H1 (cell line): Measurements from ENCODE around the gene PRMT5.

Source experiments
- BRCA1 ChIP-seq: IDR thresholded peaks from 2 replicates; pipeline ENCODE4 v1.6.1; 2012; ENCODE audit warnings: low read depth, low read length, improper control_type of control experiment
- CEBPB ChIP-seq: IDR thresholded peaks from 2 replicates; pipeline ENCODE4 v1.6.1; 2012; ENCODE audit warnings: low read depth, low read length
- CHD7 ChIP-seq: fragments of 300-600 bp; sonication (generic); IDR thresholded peaks from 2 replicates; pipeline ENCODE4 v1.7.1; 2012; ENCODE audit warnings: low read length, moderate library complexity, mild to moderate bottlenecking, inconsistent platforms; ENCODE audit not compliant: insufficient replicate concordance
- CTCF ChIP-seq, 3 experiments: IDR thresholded peaks; 1 replicate in 2 of 3; 2 replicates in 1 of 3; pipeline versions ENCODE4 v1.5.1 to v1.6.1; 2011; ENCODE audit warnings: low read length in 3 of 3, mild to moderate bottlenecking in 3 of 3, inconsistent platforms in 2 of 3, low read depth in 1 of 3, moderate library complexity in 1 of 3; ENCODE audit not compliant: insufficient read depth in 1 of 3; ENCODE audit errors: control extremely low read depth in 1 of 3
- EZH2 ChIP-seq: fragments of 200-600 bp; sonication (generic); IDR thresholded peaks from 2 replicates; pipeline ENCODE4 v1.7.1; 2012; ENCODE audit warnings: low read depth, mild to moderate bottlenecking, moderate library complexity, low read length, inconsistent platforms; ENCODE audit not compliant: severe bottlenecking
- HDAC6 ChIP-seq: IDR thresholded peaks from one replicate; pipeline ENCODE4 v1.7.1; 2012; ENCODE audit warnings: low read depth, mild to moderate bottlenecking, inconsistent platforms, low read length, moderate library complexity
- POLR2A ChIP-seq, 2 experiments: IDR thresholded peaks; 1 replicate in 1 of 2; 2 replicates in 1 of 2; pipeline ENCODE4 v1.6.1; 2011; ENCODE audit warnings: low read depth in 2 of 2, low read length in 2 of 2, mild to moderate bottlenecking in 2 of 2; ENCODE audit errors: control extremely low read depth in 1 of 2
- SP1 ChIP-seq: IDR thresholded peaks from 2 replicates; pipeline ENCODE4 v1.6.1; 2011; ENCODE audit warnings: low read depth, low read length
- SP2 ChIP-seq: IDR thresholded peaks from 2 replicates; pipeline ENCODE4 v1.6.1; 2012; ENCODE audit warnings: mild to moderate bottlenecking, low read length, inconsistent platforms
- TBP ChIP-seq: IDR thresholded peaks from 2 replicates; pipeline ENCODE4 v1.6.1; 2011; ENCODE audit warnings: low read depth, low read length, improper control_type of control experiment
- TEAD4 ChIP-seq: IDR thresholded peaks from 2 replicates; pipeline ENCODE4 v1.6.1; 2012; ENCODE audit warnings: low read depth, low read length, inconsistent platforms, mixed read lengths
- TF ChIP-seq, protein P1 (sequence below): IDR thresholded peaks from 2 replicates; pipeline ENCODE4 v1.6.1; 2011; ENCODE audit warnings: low read depth, mild to moderate bottlenecking, low read length; ENCODE audit not compliant: insufficient read depth

GRCh38 chr14:22906073-22906472 is 23.1 kb downstream of the PRMT5 start:
- TF ChIP-seq CTCF (IDR thresholded peaks at IDR 0.05; ENCODE audit: control extremely low read depth in 1 of 3, insufficient read depth in 1 of 3, low read depth in 1 of 3, low read length in 3 of 3) (no peak), TBP (no peak), POLR2A (IDR thresholded peaks at IDR 0.05; ENCODE audit: control extremely low read depth in 1 of 2, low read depth in 2 of 2, low read length in 2 of 2) (no peak), SP2 (no peak), EZH2 (no peak), CHD7 (no peak), CEBPB (no peak), BRCA1 (no peak), SP1 (no peak), HDAC6 (no peak), TEAD4 (no peak)
- TF ChIP-seq, protein P1, sequence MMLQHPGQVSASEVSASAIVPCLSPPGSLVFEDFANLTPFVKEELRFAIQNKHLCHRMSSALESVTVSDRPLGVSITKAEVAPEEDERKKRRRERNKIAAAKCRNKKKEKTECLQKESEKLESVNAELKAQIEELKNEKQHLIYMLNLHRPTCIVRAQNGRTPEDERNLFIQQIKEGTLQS, result no peak
